Activated CD8-positive, alpha-beta memory T cell treated with anti-CD3 and anti-CD28 coated beads, Interleukin-2, amount 50 U/mL, for 48 hours (primary cell): ENCODE results near the gene ARHGEF10L.
"Not testable (repeated sequence)": the region's sequence is repeated elsewhere in the genome, so short reads cannot be mapped to it uniquely, and the experiment has no call there.

Experiments used
- DNase-seq: peaks from one replicate; pipeline ENCODE4 v3.0.0-alpha.2; 2020

Gene ARHGEF10L

GRCh38 chr1:17539477-17540254 is at the start of gene ARHGEF10L:
Gene ARHGEF10L (plus strand): TSS chr1:17539698. CDS start chr1:17580596, 40,898 bp downstream.
- DNase-seq = no peak

- not testable (repeated sequence) for DNase-seq
These were observed 49.6 kb upstream of the ARHGEF10L start for GRCh38 chr1:17489768-17490417.

- not testable (repeated sequence) for DNase-seq
These were observed 48.8 kb upstream of the ARHGEF10L start for GRCh38 chr1:17490667-17491066.

GRCh38 chr1:17494114-17494729 is 45.3 kb upstream of the ARHGEF10L start:
- peak; percentile 89 for DNase-seq

- no peak for DNase-seq
These were observed 43.1 kb upstream of the ARHGEF10L start for GRCh38 chr1:17496419-17496818.

- no peak for DNase-seq
These were observed 41.3 kb upstream of the ARHGEF10L start for GRCh38 chr1:17498214-17498613.

- peak; percentile 89 for DNase-seq
These were observed 37.1 kb upstream of the ARHGEF10L start for GRCh38 chr1:17502326-17502778.

- DNase-seq = no peak
These were observed 36.4 kb upstream of the ARHGEF10L start for GRCh38 chr1:17503146-17503545.

GRCh38 chr1:17507200-17507599 is 32.3 kb upstream of the ARHGEF10L start:
- not testable (repeated sequence) for DNase-seq

GRCh38 chr1:17507915-17508314 is 31.6 kb upstream of the ARHGEF10L start:
- no peak for DNase-seq

- DNase-seq = no peak
These were observed 30.1 kb upstream of the ARHGEF10L start for GRCh38 chr1:17509363-17509762.

GRCh38 chr1:17510138-17510537 is 29.4 kb upstream of the ARHGEF10L start:
- DNase-seq = no peak

GRCh38 chr1:17511188-17511587 is 28.3 kb upstream of the ARHGEF10L start:
- no peak for DNase-seq

GRCh38 chr1:17513131-17513530 is 26.4 kb upstream of the ARHGEF10L start:
- DNase-seq = no peak

- DNase-seq = no peak
These were observed 24.7 kb upstream of the ARHGEF10L start for GRCh38 chr1:17514776-17515175.

- DNase-seq = no peak
These were observed 23.6 kb upstream of the ARHGEF10L start for GRCh38 chr1:17515902-17516301.

GRCh38 chr1:17516303-17517214 is 22.9 kb upstream of the ARHGEF10L start:
- no peak for DNase-seq

GRCh38 chr1:17520041-17520440 is 19.5 kb upstream of the ARHGEF10L start:
- no peak for DNase-seq

- DNase-seq = no peak
These were observed 18.8 kb upstream of the ARHGEF10L start for GRCh38 chr1:17520473-17521319.

GRCh38 chr1:17521946-17522612 is 17.4 kb upstream of the ARHGEF10L start:
- DNase-seq = no peak
